HG03196 (cell line): ENCODE measurements around the gene CYP26C1.
"Not testable (repeated sequence)": the region's sequence is repeated elsewhere in the genome, so short reads cannot be mapped to it uniquely, and the experiment has no call there.

Experiments
- ATAC-seq: cut with Tn5 transposase; IDR thresholded peaks from one replicate; pipeline ENCODE4 v1.9.1; 2021; ENCODE audit not compliant: unreplicated experiment

CYP26C1 gene

DNA sequence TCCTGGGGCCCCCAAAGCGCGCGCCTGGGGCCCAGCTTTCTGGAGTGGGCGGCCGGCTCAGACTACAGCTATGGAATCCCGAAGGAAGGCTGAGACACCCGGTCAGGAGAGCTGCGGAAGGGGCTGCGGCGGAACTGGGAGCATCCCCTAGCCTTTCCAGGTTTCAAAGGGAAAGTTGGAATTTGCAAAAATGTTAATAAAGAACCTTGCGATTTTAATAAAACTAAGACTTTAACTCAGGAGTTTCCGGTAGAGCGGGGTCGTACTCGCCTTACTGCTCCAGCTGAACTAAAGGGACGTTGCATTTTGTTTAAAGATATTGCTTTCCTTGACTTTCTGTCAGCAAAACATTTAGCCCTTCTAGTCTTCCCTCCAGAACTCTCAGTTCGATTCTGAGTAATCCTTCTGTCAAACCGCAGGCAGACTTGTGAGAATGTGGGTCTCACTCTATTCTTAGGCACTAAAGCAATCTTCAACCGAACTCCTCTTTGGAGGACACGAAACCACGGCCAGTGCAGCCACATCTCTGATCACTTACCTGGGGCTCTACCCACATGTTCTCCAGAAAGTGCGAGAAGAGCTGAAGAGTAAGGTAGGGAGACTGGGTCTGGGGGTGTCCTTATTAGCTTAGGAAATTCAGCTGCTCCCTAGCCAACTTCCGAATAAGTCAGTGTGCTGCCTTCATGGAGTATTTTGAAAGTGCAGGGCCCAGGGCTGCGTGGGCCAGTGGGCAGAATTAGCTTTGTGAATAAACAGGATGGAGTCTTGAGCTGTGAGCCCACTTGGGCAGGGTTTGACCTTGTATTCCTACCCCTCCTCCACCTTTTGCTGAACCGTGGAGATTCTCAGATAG lies 15.0 kb downstream of the CYP26C1 start:
- no peak for ATAC-seq

DNA sequence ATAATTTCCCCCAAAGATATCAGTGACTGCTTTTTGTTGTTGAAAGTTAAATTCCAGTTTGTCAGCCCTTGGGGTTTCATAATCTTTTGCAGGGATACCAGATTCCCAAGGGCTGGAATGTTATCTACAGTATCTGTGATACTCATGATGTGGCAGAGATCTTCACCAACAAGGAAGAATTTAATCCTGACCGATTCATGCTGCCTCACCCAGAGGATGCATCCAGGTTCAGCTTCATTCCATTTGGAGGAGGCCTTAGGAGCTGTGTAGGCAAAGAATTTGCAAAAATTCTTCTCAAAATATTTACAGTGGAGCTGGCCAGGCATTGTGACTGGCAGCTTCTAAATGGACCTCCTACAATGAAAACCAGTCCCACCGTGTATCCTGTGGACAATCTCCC lies 16.3 kb downstream of the CYP26C1 start:
- ATAC-seq, result no peak

DNA sequence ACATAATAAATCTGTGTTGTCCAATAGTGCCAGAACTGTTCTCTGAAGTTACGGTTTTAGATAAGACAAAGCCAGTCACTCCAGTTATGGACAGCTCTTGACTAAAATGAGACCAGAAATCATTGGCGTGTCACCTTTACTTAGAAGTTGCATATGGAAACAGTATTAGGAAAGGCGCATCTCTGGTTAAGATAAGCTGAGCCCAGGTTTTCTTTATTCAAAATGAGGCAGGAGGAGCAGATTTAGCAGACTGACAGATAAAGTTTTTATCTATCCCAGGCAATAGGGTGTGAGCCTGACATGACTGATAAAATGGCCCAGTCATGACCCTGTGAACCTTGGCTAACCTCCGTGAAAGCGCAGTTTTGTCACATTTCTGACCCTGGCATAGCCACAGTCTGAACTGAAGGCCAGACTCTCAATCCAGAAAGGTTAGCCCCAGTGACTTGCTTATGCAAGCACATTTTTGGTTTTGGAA lies 17.3 kb downstream of the CYP26C1 start:
- ATAC-seq, result no peak

DNA sequence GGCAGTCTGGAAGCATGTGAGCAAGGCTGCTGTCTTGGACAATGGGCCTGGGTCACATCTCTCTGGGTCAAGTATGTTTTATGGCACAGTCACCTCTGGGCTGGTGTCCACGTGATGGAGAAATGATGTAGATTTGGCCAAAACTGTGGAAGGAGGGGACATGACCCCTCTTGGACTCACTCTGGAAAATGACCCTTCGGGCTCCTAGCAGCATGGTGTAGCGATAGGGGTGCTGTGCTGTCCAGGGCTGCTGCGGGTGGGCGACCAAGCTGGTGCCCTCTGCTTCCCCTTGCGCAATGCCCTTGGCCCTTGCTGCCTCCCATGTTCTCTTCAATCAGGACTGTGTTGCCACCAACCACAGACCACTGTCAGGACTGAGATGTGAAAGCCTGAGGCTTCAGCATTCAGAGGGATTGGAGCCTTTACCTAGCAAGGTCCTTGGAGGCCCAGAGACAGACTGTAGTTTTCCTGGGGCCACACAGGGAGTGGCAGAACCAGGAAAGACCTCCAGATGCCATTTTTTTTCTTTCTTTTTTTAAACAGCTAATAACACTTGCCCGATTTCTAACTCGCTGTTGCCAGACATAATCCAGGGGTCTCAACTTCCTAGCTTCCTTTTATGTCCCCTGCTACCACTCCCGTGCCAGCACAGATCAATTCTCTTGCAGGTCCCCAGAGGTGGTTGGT lies 19.2 kb downstream of the CYP26C1 start:
- no peak for ATAC-seq

DNA sequence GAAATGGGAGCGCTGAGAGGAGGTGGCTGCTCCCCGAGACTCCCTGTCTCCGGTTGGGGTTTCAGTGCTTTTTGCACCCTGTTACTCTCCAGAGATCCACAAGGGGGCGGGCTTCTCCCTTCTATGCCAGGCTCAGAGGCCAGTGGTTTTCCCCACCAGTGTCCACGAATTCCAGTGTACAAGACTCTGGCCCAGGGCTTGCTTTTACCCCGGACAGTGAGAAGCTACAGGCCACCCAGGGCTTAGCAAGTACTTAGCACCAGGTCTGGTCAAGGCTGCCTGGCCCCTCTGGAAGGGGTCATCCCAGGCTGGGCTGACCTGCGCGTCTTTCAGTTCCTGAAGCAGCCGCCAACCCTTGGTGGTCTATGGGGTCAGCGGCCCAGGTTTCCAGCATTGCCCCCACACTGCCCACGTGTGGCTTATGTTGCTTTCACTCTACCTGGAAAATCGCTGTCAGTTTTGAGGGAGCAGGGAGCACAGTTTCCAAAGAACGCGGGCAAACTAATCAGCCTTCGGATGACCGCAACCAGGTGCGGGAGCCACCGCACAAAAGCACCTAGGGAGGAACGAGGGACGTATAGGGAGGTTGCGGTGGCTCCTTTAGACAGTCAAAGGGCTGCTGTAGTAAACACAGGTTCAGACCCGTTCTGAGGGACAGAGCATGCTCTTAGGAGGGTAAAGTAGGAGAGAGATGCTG lies 19.9 kb downstream of the CYP26C1 start:
- no peak for ATAC-seq

DNA sequence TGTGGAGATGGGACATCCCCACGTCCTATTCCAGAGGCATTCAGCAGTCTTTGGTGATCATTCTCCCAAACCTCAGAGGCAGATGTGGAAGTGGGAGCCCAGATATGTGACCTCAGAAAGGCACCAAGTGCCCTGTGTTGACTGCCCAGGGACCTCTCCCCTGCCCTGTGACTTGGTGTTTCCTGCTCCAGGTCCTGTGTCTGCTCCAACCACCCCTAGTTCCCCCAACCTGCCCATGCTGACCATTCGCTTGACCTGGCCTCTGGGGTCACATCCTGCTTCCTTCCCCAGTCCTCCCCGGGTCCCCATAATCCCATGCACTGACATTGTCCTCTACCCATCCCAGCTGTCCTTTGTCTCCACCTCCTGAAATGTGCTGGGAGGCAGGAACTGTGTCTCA lies 20.7 kb downstream of the CYP26C1 start:
- ATAC-seq, result no peak

DNA sequence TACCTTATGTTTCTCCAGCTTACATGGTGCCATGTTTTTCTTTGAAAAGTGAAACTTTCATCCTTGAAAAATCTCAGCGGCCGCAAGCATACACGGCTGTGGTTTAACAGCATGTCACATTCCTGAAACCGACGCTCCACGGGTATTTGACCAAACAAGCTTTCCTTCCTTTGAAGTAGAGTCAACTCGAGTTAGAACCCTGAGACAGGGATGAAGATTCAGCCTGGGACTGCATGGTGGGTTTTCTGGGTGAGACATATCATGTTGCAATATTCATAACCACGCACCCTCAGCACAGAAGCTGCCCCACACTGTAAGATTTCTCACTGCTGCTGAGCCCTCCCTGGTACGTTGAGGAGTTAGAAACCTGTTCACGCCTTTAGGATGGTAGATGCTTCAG lies 21.2 kb downstream of the CYP26C1 start:
- no peak for ATAC-seq

DNA sequence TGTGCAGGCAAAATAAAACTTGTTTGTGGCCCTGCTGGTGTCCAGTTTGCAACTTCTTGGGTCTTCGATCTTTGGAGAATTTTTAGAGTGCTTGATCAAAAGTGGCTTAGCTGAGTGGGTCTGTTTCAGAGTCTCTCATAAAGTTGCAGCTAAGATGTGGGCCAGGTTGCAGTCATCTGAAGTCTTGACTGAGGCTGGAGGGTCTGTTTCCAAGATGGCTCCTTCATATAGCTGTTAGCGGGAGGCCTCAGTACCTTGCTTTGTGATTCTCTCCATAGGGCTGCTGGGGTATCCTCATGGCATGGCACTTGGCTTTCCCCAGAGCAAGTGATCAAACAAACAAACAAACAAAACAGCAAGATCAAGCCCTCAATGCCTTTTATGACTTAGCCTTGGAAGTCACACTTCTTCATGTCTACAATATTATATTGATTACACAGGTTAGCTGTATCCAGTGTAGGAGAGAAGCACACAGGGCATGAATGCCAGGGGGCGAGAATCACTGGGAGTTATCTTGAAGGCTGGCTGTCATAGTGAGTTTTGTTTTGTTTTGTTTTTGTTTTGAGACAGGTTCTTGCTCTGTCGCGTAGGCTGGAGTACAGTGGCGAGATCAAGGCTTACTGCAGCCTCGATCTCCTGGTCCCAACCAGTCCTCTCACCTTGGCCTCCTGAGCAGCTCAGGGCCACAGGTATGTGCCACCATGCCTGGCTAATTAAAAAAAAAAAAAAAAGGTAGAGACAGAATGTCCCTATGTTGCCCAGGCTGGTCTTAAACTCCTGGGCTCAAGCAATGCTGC lies 23.3 kb downstream of the CYP26C1 start:
- ATAC-seq, result no peak

DNA sequence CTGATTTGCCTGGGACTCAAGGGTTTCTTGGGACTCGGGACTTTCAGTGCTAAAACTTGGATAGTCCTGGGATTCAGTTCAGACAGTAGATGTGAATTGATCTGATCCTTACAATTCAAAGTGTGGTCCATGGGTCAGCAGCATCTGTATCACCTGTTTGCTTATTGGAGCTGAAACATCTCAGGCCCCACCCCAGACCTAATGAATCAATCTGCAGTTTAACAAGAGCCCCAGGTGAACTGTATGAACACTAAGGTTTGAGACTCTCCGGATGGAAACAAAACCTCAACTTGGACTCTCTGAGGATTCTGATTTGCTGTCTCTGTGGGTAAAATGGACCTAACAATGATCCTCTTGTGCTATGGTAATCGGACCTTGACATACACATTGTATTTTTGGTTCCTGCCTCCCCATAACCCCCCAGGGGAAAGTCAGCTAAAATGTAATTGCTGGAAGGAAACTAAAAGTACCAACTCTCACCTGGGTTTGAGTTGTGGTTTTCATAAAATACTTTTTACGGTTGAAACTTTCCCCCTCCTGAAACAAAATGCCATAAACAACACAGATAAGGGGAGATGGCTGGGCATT lies 24.8 kb downstream of the CYP26C1 start:
- ATAC-seq, result no peak

DNA sequence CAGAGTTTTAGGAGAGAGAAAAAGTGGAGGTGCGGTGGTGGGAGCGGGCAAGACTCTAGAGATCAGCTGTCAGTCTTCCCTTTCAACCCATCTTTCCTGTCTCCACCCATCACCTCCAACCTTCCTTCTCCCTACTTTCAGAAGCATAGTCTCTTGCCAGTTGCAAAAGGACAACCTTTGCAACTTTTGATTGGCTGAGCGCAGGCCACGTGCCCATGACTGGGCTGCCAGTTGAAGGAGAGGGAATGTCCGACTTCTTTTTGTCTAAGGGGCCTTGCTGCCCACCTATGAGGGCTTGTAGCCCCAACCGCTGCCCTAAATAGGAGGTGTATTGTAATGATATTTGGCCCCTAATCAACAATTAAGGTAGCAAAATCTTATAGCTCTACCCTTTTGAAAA lies 25.7 kb downstream of the CYP26C1 start:
- ATAC-seq, result no peak

DNA sequence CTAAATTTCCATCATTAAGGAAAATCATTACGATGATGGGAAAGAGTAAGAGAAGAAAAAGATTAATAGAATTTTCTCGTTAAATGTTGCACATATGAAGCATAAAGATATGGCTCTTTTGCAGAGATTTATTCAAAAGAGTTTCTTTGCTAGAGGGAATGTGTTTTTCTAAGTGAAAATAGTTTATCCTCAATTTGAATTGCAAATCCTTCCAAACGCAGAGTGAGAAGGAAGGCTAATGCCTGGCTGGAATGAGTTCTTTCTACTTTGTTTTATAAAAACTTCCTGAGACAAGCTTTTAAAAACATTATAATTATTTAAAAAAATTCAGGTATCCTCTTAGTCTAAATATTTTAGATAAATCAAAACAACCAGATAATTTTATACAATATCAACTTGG lies 27.2 kb downstream of the CYP26C1 start:
- no peak for ATAC-seq

DNA sequence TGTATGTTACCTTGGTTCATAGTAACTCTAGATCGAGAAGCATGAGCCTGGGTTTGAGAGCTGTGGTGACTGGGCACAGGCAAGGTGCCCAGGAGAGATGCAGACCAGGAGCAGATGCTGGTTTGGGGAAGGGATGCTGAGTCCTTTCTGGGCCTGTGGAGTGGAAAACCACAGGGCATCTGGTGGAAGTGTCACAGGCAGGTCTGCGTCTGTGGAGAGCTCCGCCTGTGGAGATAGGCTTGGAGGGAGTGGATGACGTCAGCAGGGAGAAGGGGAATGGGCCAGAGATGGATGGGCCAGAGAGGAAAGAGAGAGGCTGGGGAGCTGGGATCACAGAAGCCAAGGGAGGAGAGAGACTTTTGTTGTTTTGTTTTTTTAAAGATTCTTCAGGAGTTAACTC lies 27.9 kb downstream of the CYP26C1 start:
- ATAC-seq, result no peak

DNA sequence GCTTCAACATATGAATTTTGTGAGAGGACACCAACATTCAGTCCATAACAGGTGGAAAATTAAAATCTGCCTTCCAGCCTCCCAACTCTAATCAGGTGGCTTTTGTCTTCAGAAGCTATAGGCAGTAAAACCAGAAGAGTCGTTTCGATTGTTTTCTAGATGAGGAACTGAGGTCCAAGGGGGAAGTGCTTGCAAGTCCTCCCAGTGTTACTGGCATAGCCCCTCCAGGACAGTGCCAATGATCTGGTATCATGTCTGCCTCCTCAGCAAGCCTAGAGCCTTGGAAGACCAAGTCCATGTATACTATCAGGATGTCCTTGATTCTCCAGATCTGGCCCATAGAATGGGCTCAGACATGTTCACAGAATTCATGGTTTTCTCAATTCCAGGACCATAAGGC lies 30.0 kb downstream of the CYP26C1 start:
- ATAC-seq, result no peak

DNA sequence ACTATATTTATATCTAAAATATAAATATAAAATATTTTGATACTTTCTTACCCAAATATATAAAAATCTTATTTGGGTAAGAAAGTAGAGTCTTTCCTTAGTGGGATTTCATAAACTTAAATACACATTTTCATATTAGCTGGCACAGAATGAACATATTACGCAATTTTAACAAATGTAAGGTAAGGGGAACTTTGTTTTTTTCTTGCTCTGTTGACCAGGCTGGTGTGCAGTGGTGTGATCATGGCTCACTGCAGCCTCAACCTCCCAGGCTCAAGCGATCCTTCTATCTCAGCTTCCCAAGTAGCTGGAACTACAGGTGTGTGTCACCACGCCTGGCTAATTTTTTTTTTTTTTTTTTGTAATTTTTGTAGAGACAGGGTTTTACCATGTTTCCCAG lies 31.4 kb downstream of the CYP26C1 start:
- no peak for ATAC-seq

DNA sequence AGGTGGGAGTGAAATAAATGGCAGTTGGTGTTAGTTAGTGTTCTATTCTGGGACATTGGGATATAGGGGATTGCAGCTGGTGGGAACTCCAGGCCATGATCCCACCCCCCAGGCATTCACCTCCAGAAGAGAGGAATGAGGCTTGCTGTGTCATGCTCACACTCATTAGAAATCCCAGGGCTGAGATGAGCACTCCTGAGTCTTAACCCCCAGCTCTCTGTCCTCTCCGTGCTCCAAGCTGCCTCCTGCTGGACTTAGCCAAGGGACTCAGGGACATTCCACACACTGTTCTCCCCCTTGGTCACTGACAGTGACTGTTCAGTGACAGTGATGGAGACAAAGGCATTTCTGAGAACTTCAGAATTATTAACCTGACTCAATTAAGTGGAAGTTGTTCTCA lies 34.6 kb downstream of the CYP26C1 start:
- ATAC-seq, result no peak

DNA sequence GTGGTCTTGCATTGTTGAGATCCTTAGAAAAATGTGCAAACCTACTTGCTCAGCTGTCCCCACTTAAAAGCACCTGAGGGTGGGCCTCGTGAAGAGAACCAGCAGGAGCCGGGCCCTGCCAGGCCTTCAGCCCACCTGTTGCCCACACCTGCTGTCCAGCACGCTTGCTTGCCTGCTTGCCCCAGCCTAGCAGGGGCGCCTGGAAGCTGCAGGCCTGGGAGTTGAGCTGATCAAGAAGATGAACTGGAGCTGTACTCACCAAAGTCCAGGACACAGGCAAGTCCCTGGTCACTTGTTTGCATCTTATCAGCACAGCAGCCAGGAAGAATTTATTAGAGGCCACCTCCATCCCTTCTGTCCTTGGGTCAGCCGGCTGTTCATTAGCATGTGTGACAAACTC lies 36.3 kb downstream of the CYP26C1 start:
- ATAC-seq, result no peak

DNA sequence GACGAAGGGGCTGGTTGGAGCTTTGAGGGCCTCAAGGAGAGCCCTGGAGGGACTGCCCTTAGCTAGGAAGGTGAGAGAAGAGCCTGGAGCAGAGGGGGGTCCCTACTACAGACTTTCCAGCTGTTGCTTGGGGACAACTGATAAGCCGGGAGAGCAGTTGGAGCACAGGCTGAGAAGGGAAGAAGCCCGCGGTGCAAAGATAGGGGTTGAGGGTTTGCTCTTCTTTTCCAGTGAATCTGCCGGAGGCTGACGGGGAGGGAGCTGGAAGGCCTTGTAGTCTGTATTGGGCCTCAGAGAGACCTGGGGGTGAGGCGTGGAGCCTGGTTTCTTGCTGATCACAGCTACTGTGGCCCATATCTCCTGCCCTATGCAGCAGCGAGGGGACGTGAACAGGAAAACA lies 36.8 kb downstream of the CYP26C1 start:
- no peak for ATAC-seq

DNA sequence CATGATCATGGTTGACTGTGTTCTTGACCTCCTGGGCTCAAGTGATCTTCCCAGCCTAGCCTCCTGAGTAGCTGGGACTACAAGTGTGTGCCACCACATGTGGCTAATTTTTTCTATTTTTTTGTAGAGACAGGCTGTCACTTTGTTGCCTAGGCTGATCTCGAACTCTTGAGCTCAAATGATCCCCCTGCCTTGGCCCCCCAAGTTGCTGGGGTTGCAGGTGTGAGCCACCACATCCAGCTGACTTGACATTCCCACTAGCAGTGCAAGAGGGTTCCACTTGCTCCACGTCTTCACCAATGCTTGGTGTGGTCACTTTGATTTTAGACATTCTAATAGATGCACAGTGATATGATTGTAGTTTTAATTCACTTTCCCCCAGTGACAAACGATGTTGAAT lies 38.2 kb downstream of the CYP26C1 start:
- no peak for ATAC-seq

DNA sequence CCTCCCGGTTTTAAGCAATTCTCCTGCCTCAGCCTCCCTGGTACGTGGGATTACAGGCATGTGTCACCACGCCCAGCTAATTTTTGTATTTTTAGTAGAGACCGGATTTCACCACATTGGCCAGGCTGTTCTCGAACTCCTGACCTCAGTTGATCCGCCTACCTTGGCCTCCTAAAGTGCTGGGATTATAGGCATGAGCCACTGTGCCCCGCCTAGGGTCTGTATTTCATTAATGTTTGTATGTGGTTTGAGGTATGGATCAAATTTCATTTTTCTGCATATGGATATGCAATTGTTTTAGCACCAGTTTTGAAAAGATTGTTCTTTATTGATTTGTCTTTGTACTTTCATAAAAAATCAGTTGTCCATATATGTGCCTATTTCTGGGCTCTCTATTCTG lies 39.1 kb downstream of the CYP26C1 start:
- no peak for ATAC-seq

DNA sequence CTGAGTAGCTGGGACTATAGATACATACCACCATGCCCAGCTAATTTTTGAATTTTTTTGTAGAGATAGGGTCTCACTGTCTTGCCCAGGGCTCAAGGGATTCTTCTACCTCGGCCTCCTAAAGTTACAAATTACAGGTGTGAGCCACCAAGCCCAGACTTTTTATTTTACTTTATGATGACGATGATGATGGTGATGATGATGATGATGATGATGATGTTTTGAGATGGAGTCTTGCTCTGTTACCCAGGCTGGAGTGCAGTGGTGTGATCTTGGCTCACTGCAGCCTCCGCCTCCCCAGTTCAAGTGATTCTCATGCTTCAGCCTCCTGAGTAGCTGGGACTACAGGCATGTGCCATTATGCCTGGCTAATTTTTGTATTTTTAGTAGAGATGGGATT lies 40.5 kb downstream of the CYP26C1 start:
- not testable (repeated sequence) for ATAC-seq

DNA sequence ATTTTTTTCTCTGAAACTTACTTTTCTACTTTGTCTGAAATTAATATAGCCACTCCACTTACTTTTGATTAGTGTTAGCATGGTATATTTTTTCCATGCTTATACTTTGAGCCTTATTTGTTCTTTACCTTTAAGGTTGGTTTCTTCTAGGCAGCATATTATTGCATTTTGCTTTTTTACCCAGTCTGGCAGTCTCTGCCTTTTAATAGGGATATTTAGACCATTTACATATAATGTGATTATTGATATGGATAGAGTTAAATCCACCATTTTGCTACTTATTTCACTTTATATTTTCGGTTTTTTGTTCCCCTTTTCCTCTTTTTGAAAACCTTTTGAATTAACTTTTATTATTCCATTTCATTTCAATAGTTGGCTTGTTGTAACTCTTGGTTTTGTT lies 43.4 kb downstream of the CYP26C1 start:
- ATAC-seq, result no peak
